Stomach (tissue), 9 donors: Measurements from ENCODE around the gene TMEM182. TPM values are rescaled to one million over a fixed set of nuclear protein-coding genes. Genes with fewer than 3 reads are reported as not detected.

Experiments
- DNase-seq, 2 donors: peaks; one replicate each; pipeline versions ENCODE4 v3.0.0 to v3.0.0-alpha.2; 2013 to 2019
- H3K27ac ChIP-seq, 5 donors: fragments of 200-600 bp in 4 of 5; sonication (generic) in 4 of 5; one replicate each; pipeline ENCODE4 v1.5.1; 2013 to 2019; ENCODE audit warnings: mild to moderate bottlenecking in 1 of 5, moderate library complexity in 1 of 5
- H3K27me3 ChIP-seq, 3 donors: fragments of 200-600 bp; sonication (generic); one replicate each; pipeline ENCODE4 v1.5.1; 2017 to 2019; ENCODE audit warnings: mixed run types in 1 of 3
- H3K36me3 ChIP-seq, 4 donors: fragments of 200-600 bp; sonication (generic); 1 replicate in 3 of 4; 2 replicates in 1 of 4; pipeline ENCODE4 v1.5.1; 2016 to 2019
- H3K4me1 ChIP-seq, 4 donors: fragments of 200-600 bp; sonication (generic); one replicate each; pipeline ENCODE4 v1.5.1; 2016 to 2019
- H3K4me3 ChIP-seq, 4 donors: fragments of 200-600 bp; sonication (generic) in 3 of 4; one replicate each; pipeline ENCODE4 v1.5.1; 2016 to 2019; ENCODE audit warnings: mild to moderate bottlenecking in 1 of 4
- H3K9me3 ChIP-seq, 4 donors: fragments of 200-600 bp; sonication (generic); one replicate each; pipeline ENCODE4 v1.5.1; 2016 to 2019
- CTCF ChIP-seq, 7 experiments: fragments of 450-650 bp in 4 of 7; fragments of 200-600 bp in 3 of 7; sonication (generic) in 3 of 7; IDR thresholded peaks; one replicate each; pipeline ENCODE4 v1.5.1; 2016 to 2019; ENCODE audit warnings: antibody characterized with exemption in 7 of 7, control low read depth in 2 of 7, mild to moderate bottlenecking in 1 of 7
- EP300 ChIP-seq: sonication (generic); formaldehyde crosslinking; IDR thresholded peaks from one replicate; pipeline ENCODE4 v1.6.1; 2017; ENCODE audit warnings: antibody characterized with exemption
- POLR2A ChIP-seq, 4 donors: fragments of 450-650 bp; IDR thresholded peaks; one replicate each; pipeline ENCODE4 v1.6.1; 2016; ENCODE audit warnings: antibody characterized with exemption in 4 of 4, control low read depth in 2 of 4, mild to moderate bottlenecking in 1 of 4, moderate library complexity in 1 of 4
- POLR2AphosphoS5 ChIP-seq, 3 donors: sonication (generic); formaldehyde crosslinking; IDR thresholded peaks; one replicate each; pipeline ENCODE4 v1.6.1; 2016; ENCODE audit warnings: antibody characterized with exemption in 3 of 3
- WGBS, 5 donors: extraction: QIAGEN DNeasy Blood & Tissue Kit in 3 of 5; methylation state at CpG; one replicate each; pipeline versions ENCODE4 v1.1.5 to v1.1.7; 2013 to 2018; 5-methylcytosine and 5-hydroxymethylcytosine counted together
- intact Hi-C: fragments of 100-400 bp; cut with DNase I; formaldehyde crosslinking; loops from one replicate; pipeline ENCODE4 v1.15.1; 2023; ENCODE audit warnings: low total_unique reads
- polyA plus RNA-seq, 3 donors: library from polyadenylated mRNA; stranded (reverse); fragments of 200-250 nt; gene quantifications; one replicate each; pipeline ENCODE4 v1.2.3, GENCODE V29; 2013
- total RNA-seq, 5 donors: library from RNA; depleted of rRNA; stranded (reverse); fragments of >200 nt; gene quantifications; one replicate each; pipeline versions ENCODE4 v1.1.0 to v1.2.3, GENCODE V29; 2014 to 2016
- donor health status: healthy with polysubstance abuse.
- donor health status: Bipolar disorder and iron deficiency.
- donor health status: healthy.

TMEM182 gene
- total and polyA plus RNA-seq, 8 donors, result 1.0 to 5.3 (median 2.6) TPM; not detected in 3

DNA sequence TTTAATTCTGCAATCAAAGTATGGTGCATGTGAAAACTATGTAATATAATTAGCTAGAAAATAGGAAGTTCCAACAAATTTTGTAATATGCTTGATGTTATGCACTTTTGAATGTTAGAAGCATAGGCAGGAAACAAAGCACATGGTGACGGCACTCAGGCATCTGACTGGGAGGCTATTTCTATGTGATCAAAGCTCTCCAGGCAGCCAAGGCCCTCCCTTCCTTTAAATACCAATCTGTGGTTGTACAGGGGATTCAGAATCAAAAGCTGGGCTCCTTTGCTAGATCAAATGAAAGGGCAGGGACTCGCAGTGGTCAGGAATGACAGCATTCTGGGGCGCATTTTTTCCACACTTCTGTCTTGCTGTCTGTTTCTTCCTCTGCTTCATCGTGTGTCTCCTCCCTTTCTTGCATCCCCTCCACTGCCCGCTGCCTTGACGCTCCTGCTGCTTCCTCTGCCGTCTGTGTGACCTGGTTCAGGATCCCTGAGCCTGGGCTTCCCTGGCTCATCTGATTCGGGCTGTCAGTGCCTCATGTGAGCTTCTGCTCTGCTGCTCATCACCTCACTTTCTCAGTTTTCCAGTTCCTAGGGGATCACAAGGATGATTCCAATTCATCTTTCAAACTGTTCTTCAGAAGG, 30.9 kb downstream of the TMEM182 start:
- TF ChIP-seq POLR2AphosphoS5 (IDR thresholded peaks at IDR 0.05) (no peak), EP300 (no peak), CTCF (IDR thresholded peaks at IDR 0.05) (no peak), POLR2A (IDR thresholded peaks at IDR 0.05) (no peak)
- H3K9me3 ChIP-seq, result no peaks in the 10 kb centered on the region
- intact Hi-C loops, result no loop called here
- H3K4me3 ChIP-seq, result no peak overlapping the region
- H3K36me3 ChIP-seq, result no peaks in the 10 kb centered on the region
- DNase-seq, result no peak
- no peaks in the 10 kb centered on the region for H3K27me3 ChIP-seq
- H3K4me1 ChIP-seq, result peaks cover 0 to 19% (median 7%) of the 10 kb centered on the region in 4 donors
- H3K27ac ChIP-seq, result no peak overlapping the region
- WGBS, 5 donors, result 84 to 96% (median 89%) methylated on average over 8 of the region's 8 CpGs

DNA sequence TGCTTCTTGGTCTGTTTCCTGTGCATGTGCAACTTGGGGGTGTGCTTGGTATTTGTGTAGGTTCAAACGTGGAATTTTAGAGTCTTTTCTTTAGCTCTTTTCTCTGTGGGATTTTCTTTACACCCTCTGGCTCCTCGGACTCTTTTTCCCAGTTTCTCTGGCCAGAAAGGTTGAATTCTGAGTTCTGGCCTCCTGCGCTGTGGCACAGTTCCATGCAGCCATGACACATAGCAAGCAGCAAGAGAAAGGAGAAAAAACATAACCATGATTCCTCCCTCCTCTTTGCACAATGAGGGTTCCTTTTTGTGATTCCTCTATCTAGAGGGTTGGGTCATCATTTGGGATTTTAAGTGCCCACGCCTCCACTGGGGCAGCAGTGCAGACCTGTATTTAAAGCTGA, 33.8 kb downstream of the TMEM182 start:
- no peak for DNase-seq
- intact Hi-C loops, result no loop called here
- Histone ChIP-seq H3K4me3 (no peak overlapping the region), H3K27ac (no peak overlapping the region), H3K27me3 (no peaks in the 10 kb centered on the region), H3K36me3 (peaks cover 0 to 25% (median 15%) of the 10 kb centered on the region in 4 donors), H3K9me3 (peaks cover 0 to 13% (median 12%) of the 10 kb centered on the region in 4 donors), H3K4me1 (peaks cover 0 to 9% (median 0%) of the 10 kb centered on the region in 4 donors)
- whole genome bisulfite sequencing, 5 donors, result 69 to 87% (median 82%) methylated on average over 4 of the region's 4 CpGs
- TF ChIP-seq CTCF (IDR thresholded peaks at IDR 0.05) (no peak), EP300 (no peak), POLR2A (IDR thresholded peaks at IDR 0.05) (no peak), POLR2AphosphoS5 (IDR thresholded peaks at IDR 0.05) (no peak)

- Histone ChIP-seq H3K4me3 (no peak overlapping the region), H3K27me3 (no peaks in the 10 kb centered on the region), H3K27ac (no peak overlapping the region), H3K9me3 (peaks cover 3 to 20% (median 19%) of the 10 kb centered on the region in 4 donors), H3K36me3 (peaks cover 0 to 25% (median 15%) of the 10 kb centered on the region in 4 donors), H3K4me1 (peaks cover 0 to 9% (median 0%) of the 10 kb centered on the region in 4 donors)
- intact Hi-C loops, result no loop called here
- TF ChIP-seq EP300 (no peak), POLR2A (IDR thresholded peaks at IDR 0.05) (no peak), POLR2AphosphoS5 (IDR thresholded peaks at IDR 0.05) (no peak), CTCF (IDR thresholded peaks at IDR 0.05) (no peak)
- 28 to 70% (median 44%) methylated on average over 2 of the region's 2 CpGs for WGBS, 5 donors
- DNase-seq, result no peak
These were observed 34.5 kb downstream of the TMEM182 start for GRCh38 chr2:102796337-102796736.

GRCh38 chr2:102797486-102797885, 35.7 kb downstream of the TMEM182 start:
- DNase-seq, result no peak
- H3K27ac ChIP-seq, result no peak overlapping the region
- no peak for TF ChIP-seq POLR2A (IDR thresholded peaks at IDR 0.05)
- TF ChIP-seq POLR2AphosphoS5 (IDR thresholded peaks at IDR 0.05), result no peak
- no peak for TF ChIP-seq CTCF (IDR thresholded peaks at IDR 0.05)
- no peak for TF ChIP-seq EP300
- peaks cover 0 to 34% (median 20%) of the 10 kb centered on the region in 4 donors for H3K36me3 ChIP-seq
- WGBS, 5 donors, result 94 to 100% (median 96%) methylated on average over 2 of the region's 2 CpGs
- peaks cover 0 to 9% (median 0%) of the 10 kb centered on the region in 4 donors for H3K4me1 ChIP-seq
- H3K9me3 ChIP-seq, result peaks cover 8 to 32% (median 29%) of the 10 kb centered on the region in 4 donors
- no peaks in the 10 kb centered on the region for H3K27me3 ChIP-seq
- intact Hi-C loops, result no loop called here
- no peak overlapping the region for H3K4me3 ChIP-seq
